Esophagus muscularis mucosa (tissue), 3 donors: ENCODE data around the gene GPX3.

ENCODE experiments used
- POLR2A ChIP-seq: fragments of 450-650 bp; IDR thresholded peaks from one replicate; pipeline ENCODE4 v1.6.1; 2017; ENCODE audit warnings: antibody characterized with exemption, moderate library complexity, mild to moderate bottlenecking, low read depth
- POLR2AphosphoS5 ChIP-seq, 2 donors: sonication (generic); formaldehyde crosslinking; IDR thresholded peaks; one replicate each; pipeline ENCODE4 v1.6.1; 2017; ENCODE audit warnings: antibody characterized with exemption in 2 of 2
- TF ChIP-seq, protein P1 (sequence below), 3 experiments: fragments of 200-600 bp in 2 of 3; fragments of 450-650 bp in 1 of 3; sonication (generic) in 2 of 3; IDR thresholded peaks; one replicate each; pipeline ENCODE4 v1.5.1; 2017 to 2019; ENCODE audit warnings: antibody characterized with exemption in 3 of 3, mild to moderate bottlenecking in 2 of 3, moderate library complexity in 1 of 3

DNA sequence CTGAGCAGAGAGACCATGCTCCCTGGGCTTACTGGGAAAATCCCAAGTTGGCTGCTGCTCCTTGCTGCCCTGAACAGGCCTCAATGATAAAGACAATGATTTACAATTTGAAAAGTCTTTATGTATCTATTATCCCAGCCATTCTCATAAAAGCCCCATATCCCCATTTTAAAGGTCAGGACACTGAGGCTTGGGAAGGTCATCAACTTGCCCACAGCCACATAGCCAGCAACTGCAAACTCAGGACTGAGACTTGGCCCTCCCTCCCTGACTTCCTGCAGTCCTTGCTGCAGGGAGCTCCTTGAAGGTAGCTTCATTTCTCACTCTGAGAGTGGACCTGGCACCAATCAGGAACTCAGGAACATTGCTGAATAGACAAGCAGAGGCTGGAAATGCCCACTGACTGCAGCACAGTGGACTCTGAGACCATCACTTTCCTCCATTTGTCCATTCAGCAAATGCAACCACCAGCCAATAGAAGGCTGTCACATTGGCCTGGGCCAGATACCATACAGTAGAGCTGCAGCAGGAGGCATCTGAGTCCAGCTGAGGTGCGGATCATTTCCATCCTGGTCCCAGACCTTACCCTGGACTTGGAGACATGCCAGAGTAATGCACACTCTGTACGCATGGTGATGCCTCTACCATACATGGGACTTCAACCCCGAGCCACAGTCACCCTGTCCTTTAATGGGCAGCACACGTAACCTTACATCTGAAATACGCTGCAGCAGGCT is 42.2 kb downstream of the GPX3 start:
- TF ChIP-seq, protein P1, sequence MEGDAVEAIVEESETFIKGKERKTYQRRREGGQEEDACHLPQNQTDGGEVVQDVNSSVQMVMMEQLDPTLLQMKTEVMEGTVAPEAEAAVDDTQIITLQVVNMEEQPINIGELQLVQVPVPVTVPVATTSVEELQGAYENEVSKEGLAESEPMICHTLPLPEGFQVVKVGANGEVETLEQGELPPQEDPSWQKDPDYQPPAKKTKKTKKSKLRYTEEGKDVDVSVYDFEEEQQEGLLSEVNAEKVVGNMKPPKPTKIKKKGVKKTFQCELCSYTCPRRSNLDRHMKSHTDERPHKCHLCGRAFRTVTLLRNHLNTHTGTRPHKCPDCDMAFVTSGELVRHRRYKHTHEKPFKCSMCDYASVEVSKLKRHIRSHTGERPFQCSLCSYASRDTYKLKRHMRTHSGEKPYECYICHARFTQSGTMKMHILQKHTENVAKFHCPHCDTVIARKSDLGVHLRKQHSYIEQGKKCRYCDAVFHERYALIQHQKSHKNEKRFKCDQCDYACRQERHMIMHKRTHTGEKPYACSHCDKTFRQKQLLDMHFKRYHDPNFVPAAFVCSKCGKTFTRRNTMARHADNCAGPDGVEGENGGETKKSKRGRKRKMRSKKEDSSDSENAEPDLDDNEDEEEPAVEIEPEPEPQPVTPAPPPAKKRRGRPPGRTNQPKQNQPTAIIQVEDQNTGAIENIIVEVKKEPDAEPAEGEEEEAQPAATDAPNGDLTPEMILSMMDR (IDR thresholded peaks at IDR 0.05) = no peak
- no peak for TF ChIP-seq POLR2A
- TF ChIP-seq POLR2AphosphoS5 (IDR thresholded peaks at IDR 0.05) = no peak
